SK-N-MC (cell line): ENCODE measurements around the gene IFI16.

Source experiments
- DNase-seq: peaks from one replicate; pipeline ENCODE4 v3.0.0-alpha.2; 2011; ENCODE audit warnings: low read depth, low spot score
- H3K27ac ChIP-seq: fragments of 200-600 bp; sonication (generic); 2 replicates; pipeline ENCODE4 v1.5.1; 2016; ENCODE audit warnings: mixed run types
- H3K36me3 ChIP-seq: fragments of 200-600 bp; sonication (generic); 2 replicates; pipeline ENCODE4 v1.6.1; 2017; ENCODE audit warnings: antibody characterized with exemption, low read length, mixed read lengths; ENCODE audit not compliant: insufficient read depth
- H3K4me3 ChIP-seq: fragments of 200-600 bp; sonication (generic); 2 replicates; pipeline ENCODE4 v1.5.1; 2016
- H3K9ac ChIP-seq: fragments of 200-600 bp; sonication (generic); 2 replicates; pipeline ENCODE4 v1.8.0; 2017; ENCODE audit warnings: mixed run types, mixed read lengths; ENCODE audit not compliant: insufficient read length
- H3K9me3 ChIP-seq: fragments of 200-600 bp; sonication (generic); 2 replicates; pipeline ENCODE4 v1.6.1; 2017; ENCODE audit warnings: low read depth, mild to moderate bottlenecking, antibody characterized with exemption, low read length, moderate library complexity, mixed read lengths
- EZH2 ChIP-seq: fragments of 200-600 bp; sonication (generic); IDR thresholded peaks from one replicate; pipeline ENCODE4 v1.6.1; 2017; ENCODE audit warnings: antibody characterized with exemption
- FOXP2 ChIP-seq: optimal IDR thresholded peaks from 2 replicates; pipeline ENCODE3; 2011; ENCODE audit warnings: mild to moderate bottlenecking, moderate library complexity; ENCODE audit not compliant: insufficient read depth; ENCODE audit errors: extremely low read length, control extremely low read depth
- POLR2AphosphoS5 ChIP-seq: IDR thresholded peaks from 2 replicates; pipeline ENCODE4 v1.6.1; 2012; ENCODE audit warnings: mild to moderate bottlenecking, low read depth, low read length, borderline replicate concordance

IFI16 gene

GRCh38 chr1:159081626-159082025, 71.9 kb downstream of the IFI16 start:
- TF ChIP-seq FOXP2 (no peak), POLR2AphosphoS5 (no peak), EZH2 (no peak)
- no peak for DNase-seq
- Histone ChIP-seq H3K4me3 (no peak overlapping the region), H3K27ac (no peak overlapping the region), H3K9me3 (no peaks in the 10 kb centered on the region), H3K9ac (no peak overlapping the region), H3K36me3 (no peaks in the 10 kb centered on the region)

- H3K36me3 ChIP-seq, result no peaks in the 10 kb centered on the region
- no peak overlapping the region for H3K9ac ChIP-seq
- H3K27ac ChIP-seq, result no peak overlapping the region
- no peak for DNase-seq
- H3K9me3 ChIP-seq, result no peaks in the 10 kb centered on the region
- H3K4me3 ChIP-seq, result no peak overlapping the region
- no peak for TF ChIP-seq EZH2
- TF ChIP-seq POLR2AphosphoS5, result no peak
- no peak for TF ChIP-seq FOXP2
Observed at GRCh38 chr1:159083013-159083412, 73.3 kb downstream of the IFI16 start.

GRCh38 chr1:159084152-159084551, 74.4 kb downstream of the IFI16 start:
- Histone ChIP-seq H3K4me3 (no peak overlapping the region), H3K36me3 (no peaks in the 10 kb centered on the region)
- TF ChIP-seq EZH2 (no peak), POLR2AphosphoS5 (no peak), FOXP2 (no peak)

GRCh38 chr1:159084867-159085266, 75.2 kb downstream of the IFI16 start:
- H3K9ac ChIP-seq, result no peak overlapping the region
- DNase-seq, result no peak
- H3K4me3 ChIP-seq, result no peak overlapping the region
- H3K9me3 ChIP-seq, result no peaks in the 10 kb centered on the region
- no peak for TF ChIP-seq EZH2
- no peak for TF ChIP-seq FOXP2
- TF ChIP-seq POLR2AphosphoS5, result no peak
- H3K36me3 ChIP-seq, result no peaks in the 10 kb centered on the region
- no peak overlapping the region for H3K27ac ChIP-seq

More at GRCh38 chr1:159084152-159084551, 74.4 kb downstream of the IFI16 start:
- Histone ChIP-seq H3K27ac (no peak overlapping the region), H3K9me3 (no peaks in the 10 kb centered on the region), H3K9ac (no peak overlapping the region)
- no peak for DNase-seq

DNA sequence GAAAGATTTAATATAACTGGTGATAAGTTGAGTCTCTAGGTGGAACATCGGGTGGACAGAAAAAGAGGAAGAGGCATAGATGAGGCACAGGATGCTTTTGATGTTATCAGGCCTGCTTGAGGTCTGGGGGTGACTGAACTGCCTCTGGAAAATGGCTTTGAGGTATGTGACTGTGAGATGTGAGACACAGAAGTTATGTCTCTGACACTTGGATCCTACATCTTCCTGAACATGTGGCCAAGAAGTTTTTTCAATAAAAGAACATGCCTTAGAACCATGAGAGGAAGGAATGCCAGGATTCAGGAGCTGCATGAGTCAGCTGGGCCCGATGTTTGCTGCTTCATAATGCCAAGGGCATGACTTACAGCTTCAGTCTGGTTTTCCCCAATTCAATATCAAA, 78.3 kb downstream of the IFI16 start:
- no peaks in the 10 kb centered on the region for H3K36me3 ChIP-seq
- H3K9ac ChIP-seq, result no peak overlapping the region
- no peak overlapping the region for H3K27ac ChIP-seq
- H3K9me3 ChIP-seq, result no peaks in the 10 kb centered on the region
- TF ChIP-seq POLR2AphosphoS5 (no peak), FOXP2 (no peak), EZH2 (no peak)
- DNase-seq, result no peak
- no peak overlapping the region for H3K4me3 ChIP-seq

- Histone ChIP-seq H3K27ac (no peak overlapping the region), H3K4me3 (no peak overlapping the region), H3K9me3 (no peaks in the 10 kb centered on the region), H3K36me3 (no peaks in the 10 kb centered on the region), H3K9ac (no peak overlapping the region)
- no peak for DNase-seq
- TF ChIP-seq POLR2AphosphoS5, result no peak
- no peak for TF ChIP-seq EZH2
- TF ChIP-seq FOXP2, result no peak
Observed at GRCh38 chr1:159088546-159089183, 79.0 kb downstream of the IFI16 start.

- no peak for DNase-seq
- H3K36me3 ChIP-seq, result no peaks in the 10 kb centered on the region
- no peak for TF ChIP-seq POLR2AphosphoS5
- no peak for TF ChIP-seq EZH2
- TF ChIP-seq FOXP2, result no peak
- no peak overlapping the region for H3K9ac ChIP-seq
- H3K4me3 ChIP-seq, result no peak overlapping the region
- no peaks in the 10 kb centered on the region for H3K9me3 ChIP-seq
- no peak overlapping the region for H3K27ac ChIP-seq
Observed at GRCh38 chr1:159089184-159089791, 79.6 kb downstream of the IFI16 start.

DNA sequence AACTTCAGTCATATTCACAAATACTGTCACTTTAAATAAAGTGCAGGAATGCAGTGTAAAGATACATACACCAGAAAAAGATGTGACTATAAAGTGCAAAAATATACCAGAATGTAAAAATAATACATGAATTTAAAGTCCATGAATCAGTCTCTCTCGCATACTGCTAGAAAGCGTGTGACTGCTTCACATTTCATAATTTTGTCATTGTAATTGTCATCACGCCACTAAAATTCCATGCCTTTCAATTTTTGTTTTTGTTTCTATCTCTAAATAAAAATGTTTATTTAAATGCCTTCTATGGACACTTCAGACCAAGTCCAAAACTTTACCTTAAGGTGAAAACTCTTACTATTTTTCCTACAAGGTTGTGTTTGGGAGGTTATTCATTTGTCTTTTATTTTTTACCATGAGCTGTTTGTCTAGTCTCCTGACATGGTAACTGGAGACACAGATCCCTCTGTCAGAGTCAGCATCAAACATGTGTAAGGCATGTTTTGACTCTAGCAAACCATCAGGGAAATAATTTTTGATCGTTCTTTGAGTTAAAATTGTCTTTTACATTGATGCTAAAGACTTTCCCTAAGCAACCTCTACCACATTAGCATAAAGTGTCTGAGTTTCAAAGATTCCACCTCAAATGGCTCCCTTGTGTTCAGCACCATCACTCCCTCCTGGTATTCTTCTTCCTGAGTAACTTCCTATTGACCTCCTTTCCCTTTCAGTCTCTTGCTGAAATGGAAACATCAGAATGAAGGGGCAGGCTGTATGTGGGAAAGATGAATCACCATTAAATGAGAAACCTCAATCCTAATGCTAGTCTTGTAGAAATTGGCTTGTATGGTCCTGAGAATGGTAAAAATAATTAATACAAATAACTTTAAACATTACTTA, 80.8 kb downstream of the IFI16 start:
- Histone ChIP-seq H3K9me3 (no peaks in the 10 kb centered on the region), H3K4me3 (no peak overlapping the region), H3K9ac (no peak overlapping the region), H3K27ac (no peak overlapping the region), H3K36me3 (no peaks in the 10 kb centered on the region)
- TF ChIP-seq POLR2AphosphoS5 (no peak), FOXP2 (no peak), EZH2 (no peak)
- DNase-seq, result no peak
